ENCODE measurements around the gene BRD3.

- TF ChIP-seq CTCF (optimal IDR thresholded peaks at IDR 0.05 in 1 of 3, IDR thresholded peaks at IDR 0.05 in 1 of 3, conservative IDR thresholded peaks at IDR 0.05 in 1 of 3; ENCODE audit: extremely low read depth in 1 of 3, insufficient read depth in 2 of 3, low read length in 3 of 3) (no peak), EZH2 (IDR thresholded peaks at IDR 0.05; ENCODE audit: low read length) (no peak)
These were observed 19.3 kb downstream of the BRD3 start for GRCh38 chr9:134048582-134048968.
